GM12878 (cell line): Measurements from ENCODE around the gene OSGEPL1. TPM values are rescaled to one million over a fixed set of nuclear protein-coding genes. Genes with fewer than 3 reads are reported as not detected.
A peak's percentile ranks its signal among the peaks of the same experiment; 100 is the strongest.

ENCODE experiments used
- CBX3 ChIP-seq: fragments of 200-600 bp; sonication (generic); IDR thresholded peaks from 2 replicates; pipeline ENCODE4 v1.6.1; 2016; ENCODE audit warnings: low read depth, borderline replicate concordance
- CEBPB ChIP-seq, 2 experiments: fragments of 150-350 bp in 1 of 2; IDR thresholded peaks; 2 replicates each; pipeline ENCODE4 v1.6.1; 2012 to 2014; ENCODE audit warnings: low read depth in 2 of 2, low read length in 2 of 2, borderline replicate concordance in 1 of 2, inconsistent platforms in 1 of 2
- CREB1 ChIP-seq: IDR thresholded peaks from 2 replicates; pipeline ENCODE4 v1.6.1; 2012; ENCODE audit warnings: low read depth, mild to moderate bottlenecking, inconsistent platforms
- CREM ChIP-seq: IDR thresholded peaks from 2 replicates; pipeline ENCODE4 v1.6.1; 2014; ENCODE audit warnings: antibody characterized with exemption, low read depth
- ESRRA ChIP-seq: IDR thresholded peaks from 2 replicates; pipeline ENCODE4 v1.6.1; 2012; ENCODE audit warnings: mild to moderate bottlenecking, low read length, improper control_type of control experiment
- HDAC2 ChIP-seq: fragments of 200-600 bp; sonication (generic); IDR thresholded peaks from 2 replicates; pipeline ENCODE4 v1.6.1; 2017
- JUNB ChIP-seq: IDR thresholded peaks from 2 replicates; pipeline ENCODE4 v1.6.1; 2016; ENCODE audit warnings: antibody characterized with exemption, mild to moderate bottlenecking
- KDM1A ChIP-seq: fragments of 200-600 bp; sonication (generic); IDR thresholded peaks from 2 replicates; pipeline ENCODE4 v1.6.1; 2016; ENCODE audit warnings: borderline replicate concordance
- NR2F1 ChIP-seq: fragments of 450-650 bp; conservative IDR thresholded peaks from 2 replicates; pipeline ENCODE4 v1.6.1; 2017; ENCODE audit warnings: mild to moderate bottlenecking
- PML ChIP-seq: IDR thresholded peaks from 2 replicates; pipeline ENCODE4 v1.6.1; 2012; ENCODE audit warnings: low read length, inconsistent platforms
- RBBP5 ChIP-seq: fragments of 200-600 bp; sonication (generic); conservative IDR thresholded peaks from 2 replicates; pipeline ENCODE4 v1.6.1; 2016
- RCOR1 ChIP-seq: conservative IDR thresholded peaks from 2 replicates; pipeline ENCODE4 v1.6.1; 2012; ENCODE audit warnings: low read depth, low read length, improper control_type of control experiment
- SIN3A ChIP-seq: IDR thresholded peaks from 2 replicates; pipeline ENCODE4 v1.6.1; 2012; ENCODE audit warnings: low read depth, low read length, improper control_type of control experiment
- SMAD1 ChIP-seq: fragments of 450-650 bp; IDR thresholded peaks from 2 replicates; pipeline ENCODE4 v1.6.1; 2018; ENCODE audit warnings: mild to moderate bottlenecking, low read depth; ENCODE audit not compliant: partially characterized antibody
- SMAD5 ChIP-seq: IDR thresholded peaks from 2 replicates; pipeline ENCODE4 v1.6.1; 2016; ENCODE audit warnings: antibody characterized with exemption, low read depth
- SMC3 ChIP-seq: IDR thresholded peaks from 2 replicates; pipeline ENCODE4 v1.6.1; 2011; ENCODE audit warnings: low read length, improper control_type of control experiment, borderline replicate concordance
- STAT1 ChIP-seq: fragments of 450-650 bp; conservative IDR thresholded peaks from 2 replicates; pipeline ENCODE4 v1.6.1; 2014; ENCODE audit warnings: antibody characterized with exemption, mild to moderate bottlenecking
- ZNF274 ChIP-seq: IDR thresholded peaks from one replicate; pipeline ENCODE4 v1.8.0; 2011; ENCODE audit not compliant: insufficient read length, insufficient read depth
- polyA plus RNA-seq, 11 experiments: library from polyadenylated mRNA; depleted of rRNA in 4 of 11; unstranded in 6 of 11; stranded (reverse) in 5 of 11; fragments of >200 nt; fragmentation: Nextera tagmentation in 4 of 11; fragmentation: Illumina TruSeq in 1 of 11; extraction: Ambion mirVana in 4 of 11; extraction: Trizol in 1 of 11; gene quantifications; 1 replicate in 1 of 11; 2 replicates in 10 of 11; pipeline versions ENCODE4 v1.2.1 to v1.2.3, GENCODE V29; 2011 to 2016; ENCODE audit warnings: inconsistent platforms in 2 of 11, missing spikeins in 2 of 11, low read depth in 1 of 11
- total RNA-seq, 4 experiments: library from RNA; depleted of rRNA in 3 of 4; stranded (reverse); fragments of >200 nt in 3 of 4; fragmentation: Illumina TruSeq in 1 of 4; extraction: Trizol in 1 of 4; gene quantifications; 2 replicates each; pipeline versions ENCODE4 v1.2.1 to v1.2.3, GENCODE V29; 2013 to 2021
- TF ChIP-seq, protein P1 (sequence below): fragments of 450-650 bp; IDR thresholded peaks from 2 replicates; pipeline ENCODE4 v1.6.1; 2016; ENCODE audit warnings: mild to moderate bottlenecking
- TF ChIP-seq, protein P2 (sequence below): IDR thresholded peaks from 2 replicates; pipeline ENCODE4 v1.6.1; 2011; ENCODE audit warnings: borderline replicate concordance, low read depth, mild to moderate bottlenecking, moderate library complexity, low read length; ENCODE audit not compliant: insufficient read depth, poor library complexity, severe bottlenecking
- TF ChIP-seq, protein P3 (sequence below): IDR thresholded peaks from 2 replicates; pipeline ENCODE4 v1.6.1; 2011; ENCODE audit warnings: mild to moderate bottlenecking, low read depth, low read length, moderate library complexity; ENCODE audit not compliant: insufficient replicate concordance
- TF ChIP-seq, protein P4 (sequence below): IDR thresholded peaks from 2 replicates; pipeline ENCODE4 v1.6.1; 2012; ENCODE audit warnings: low read depth, low read length, improper control_type of control experiment
- TF ChIP-seq, protein P5 (sequence below): fragments of 450-650 bp; IDR thresholded peaks from 2 replicates; pipeline ENCODE4 v1.6.1; 2017; ENCODE audit warnings: mild to moderate bottlenecking, moderate library complexity

Gene OSGEPL1
- total and polyA plus RNA-seq, 10 of the 15 experiments (the other 5 are each of a cell fraction or from before 2014, with no cell fraction given), result 6.7 to 18.0 (median 9.4) TPM

DNA sequence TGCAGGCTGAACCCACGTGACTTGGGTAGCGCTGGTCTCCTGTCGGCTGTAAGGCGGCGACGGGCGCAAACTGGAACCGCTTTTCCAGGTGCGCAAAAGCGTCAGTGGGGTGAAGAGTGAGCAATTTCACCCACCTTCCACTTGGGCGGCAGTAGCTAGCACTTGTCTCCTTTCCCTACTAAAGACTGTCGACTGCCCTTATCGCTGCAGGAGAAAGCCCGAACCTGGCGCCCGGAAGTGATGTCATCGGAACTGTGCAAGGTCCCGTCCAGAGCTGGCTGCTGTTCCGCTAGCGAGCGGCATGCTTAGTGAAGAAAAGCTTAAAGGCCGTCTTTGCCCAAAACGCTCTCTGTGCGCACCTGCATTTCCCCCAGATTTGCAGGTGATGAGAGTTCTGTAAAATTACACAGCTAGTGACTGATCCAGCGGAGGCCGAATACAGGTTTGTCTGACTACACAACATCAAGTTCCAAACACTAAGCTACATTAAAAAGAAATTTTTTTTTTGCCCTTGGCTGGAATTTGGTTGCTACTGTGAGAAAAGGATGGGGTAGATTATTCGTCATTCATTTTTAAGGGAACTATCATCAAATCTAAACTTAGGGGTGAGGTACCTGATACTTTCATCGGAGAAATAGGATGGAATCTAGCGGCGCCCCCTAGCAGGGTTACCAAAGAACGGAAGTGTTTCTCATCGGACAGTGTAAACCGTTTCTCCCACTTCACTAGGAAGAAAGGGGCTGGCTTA, at the start of gene OSGEPL1 (continued):
- TF ChIP-seq, protein P1, sequence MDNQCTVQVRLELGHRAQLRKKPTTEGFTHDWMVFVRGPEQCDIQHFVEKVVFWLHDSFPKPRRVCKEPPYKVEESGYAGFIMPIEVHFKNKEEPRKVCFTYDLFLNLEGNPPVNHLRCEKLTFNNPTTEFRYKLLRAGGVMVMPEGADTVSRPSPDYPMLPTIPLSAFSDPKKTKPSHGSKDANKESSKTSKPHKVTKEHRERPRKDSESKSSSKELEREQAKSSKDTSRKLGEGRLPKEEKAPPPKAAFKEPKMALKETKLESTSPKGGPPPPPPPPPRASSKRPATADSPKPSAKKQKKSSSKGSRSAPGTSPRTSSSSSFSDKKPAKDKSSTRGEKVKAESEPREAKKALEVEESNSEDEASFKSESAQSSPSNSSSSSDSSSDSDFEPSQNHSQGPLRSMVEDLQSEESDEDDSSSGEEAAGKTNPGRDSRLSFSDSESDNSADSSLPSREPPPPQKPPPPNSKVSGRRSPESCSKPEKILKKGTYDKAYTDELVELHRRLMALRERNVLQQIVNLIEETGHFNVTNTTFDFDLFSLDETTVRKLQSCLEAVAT, result 0 out of 2 replicates have a peak, but pooled peaks have one; percentile 60
- no peak for TF ChIP-seq HDAC2
- TF ChIP-seq, protein P2, sequence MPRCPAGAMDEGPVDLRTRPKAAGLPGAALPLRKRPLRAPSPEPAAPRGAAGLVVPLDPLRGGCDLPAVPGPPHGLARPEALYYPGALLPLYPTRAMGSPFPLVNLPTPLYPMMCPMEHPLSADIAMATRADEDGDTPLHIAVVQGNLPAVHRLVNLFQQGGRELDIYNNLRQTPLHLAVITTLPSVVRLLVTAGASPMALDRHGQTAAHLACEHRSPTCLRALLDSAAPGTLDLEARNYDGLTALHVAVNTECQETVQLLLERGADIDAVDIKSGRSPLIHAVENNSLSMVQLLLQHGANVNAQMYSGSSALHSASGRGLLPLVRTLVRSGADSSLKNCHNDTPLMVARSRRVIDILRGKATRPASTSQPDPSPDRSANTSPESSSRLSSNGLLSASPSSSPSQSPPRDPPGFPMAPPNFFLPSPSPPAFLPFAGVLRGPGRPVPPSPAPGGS, result no peak
- no peak for TF ChIP-seq NR2F1
- TF ChIP-seq RCOR1, result no peak
- peak; percentile 95 for TF ChIP-seq PML
- TF ChIP-seq SMC3, result no peak
- TF ChIP-seq SMAD1, result no peak
- TF ChIP-seq, protein P3, sequence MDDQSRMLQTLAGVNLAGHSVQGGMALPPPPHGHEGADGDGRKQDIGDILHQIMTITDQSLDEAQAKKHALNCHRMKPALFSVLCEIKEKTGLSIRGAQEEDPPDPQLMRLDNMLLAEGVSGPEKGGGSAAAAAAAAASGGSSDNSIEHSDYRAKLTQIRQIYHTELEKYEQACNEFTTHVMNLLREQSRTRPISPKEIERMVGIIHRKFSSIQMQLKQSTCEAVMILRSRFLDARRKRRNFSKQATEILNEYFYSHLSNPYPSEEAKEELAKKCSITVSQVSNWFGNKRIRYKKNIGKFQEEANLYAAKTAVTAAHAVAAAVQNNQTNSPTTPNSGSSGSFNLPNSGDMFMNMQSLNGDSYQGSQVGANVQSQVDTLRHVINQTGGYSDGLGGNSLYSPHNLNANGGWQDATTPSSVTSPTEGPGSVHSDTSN, result no peak
- peak; percentile 77; the same call in 1 of the 2 replicates for TF ChIP-seq SMAD5
- TF ChIP-seq CEBPB (IDR thresholded peaks at IDR 0.05; ENCODE audit: borderline replicate concordance in 1 of 2, low read depth in 2 of 2, low read length in 2 of 2), result no peak
- peak; percentile 91 for TF ChIP-seq CREB1
- TF ChIP-seq JUNB, result peak; percentile 37; the same call in 1 of the 2 replicates
- no peak for TF ChIP-seq KDM1A
- no peak for TF ChIP-seq STAT1
- TF ChIP-seq, protein P4, sequence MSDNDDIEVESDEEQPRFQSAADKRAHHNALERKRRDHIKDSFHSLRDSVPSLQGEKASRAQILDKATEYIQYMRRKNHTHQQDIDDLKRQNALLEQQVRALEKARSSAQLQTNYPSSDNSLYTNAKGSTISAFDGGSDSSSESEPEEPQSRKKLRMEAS, result peak; percentile 92
- TF ChIP-seq ESRRA, result 0 out of 2 replicates have a peak, but pooled peaks have one; percentile 56
- no peak for TF ChIP-seq ZNF274
- TF ChIP-seq SIN3A, result peak; percentile 80
- TF ChIP-seq CREM, result peak; percentile 96
- TF ChIP-seq, protein P5, sequence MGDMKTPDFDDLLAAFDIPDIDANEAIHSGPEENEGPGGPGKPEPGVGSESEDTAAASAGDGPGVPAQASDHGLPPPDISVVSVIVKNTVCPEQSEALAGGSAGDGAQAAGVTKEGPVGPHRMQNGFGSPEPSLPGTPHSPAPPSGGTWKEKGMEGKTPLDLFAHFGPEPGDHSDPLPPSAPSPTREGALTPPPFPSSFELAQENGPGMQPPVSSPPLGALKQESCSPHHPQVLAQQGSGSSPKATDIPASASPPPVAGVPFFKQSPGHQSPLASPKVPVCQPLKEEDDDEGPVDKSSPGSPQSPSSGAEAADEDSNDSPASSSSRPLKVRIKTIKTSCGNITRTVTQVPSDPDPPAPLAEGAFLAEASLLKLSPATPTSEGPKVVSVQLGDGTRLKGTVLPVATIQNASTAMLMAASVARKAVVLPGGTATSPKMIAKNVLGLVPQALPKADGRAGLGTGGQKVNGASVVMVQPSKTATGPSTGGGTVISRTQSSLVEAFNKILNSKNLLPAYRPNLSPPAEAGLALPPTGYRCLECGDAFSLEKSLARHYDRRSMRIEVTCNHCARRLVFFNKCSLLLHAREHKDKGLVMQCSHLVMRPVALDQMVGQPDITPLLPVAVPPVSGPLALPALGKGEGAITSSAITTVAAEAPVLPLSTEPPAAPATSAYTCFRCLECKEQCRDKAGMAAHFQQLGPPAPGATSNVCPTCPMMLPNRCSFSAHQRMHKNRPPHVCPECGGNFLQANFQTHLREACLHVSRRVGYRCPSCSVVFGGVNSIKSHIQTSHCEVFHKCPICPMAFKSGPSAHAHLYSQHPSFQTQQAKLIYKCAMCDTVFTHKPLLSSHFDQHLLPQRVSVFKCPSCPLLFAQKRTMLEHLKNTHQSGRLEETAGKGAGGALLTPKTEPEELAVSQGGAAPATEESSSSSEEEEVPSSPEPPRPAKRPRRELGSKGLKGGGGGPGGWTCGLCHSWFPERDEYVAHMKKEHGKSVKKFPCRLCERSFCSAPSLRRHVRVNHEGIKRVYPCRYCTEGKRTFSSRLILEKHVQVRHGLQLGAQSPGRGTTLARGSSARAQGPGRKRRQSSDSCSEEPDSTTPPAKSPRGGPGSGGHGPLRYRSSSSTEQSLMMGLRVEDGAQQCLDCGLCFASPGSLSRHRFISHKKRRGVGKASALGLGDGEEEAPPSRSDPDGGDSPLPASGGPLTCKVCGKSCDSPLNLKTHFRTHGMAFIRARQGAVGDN, result peak; percentile 92
- no peak for TF ChIP-seq RBBP5
- TF ChIP-seq CBX3, result no peak
